A172 (cell line): ENCODE data around the gene TP53INP2. TPM values are rescaled to one million over a fixed set of nuclear protein-coding genes. Genes with fewer than 3 reads are reported as not detected.
"Not testable (repeated sequence)": the region's sequence is repeated elsewhere in the genome, so short reads cannot be mapped to it uniquely, and the experiment has no call there.

ENCODE experiments used
- DNase-seq: peaks from one replicate; pipeline ENCODE4 v3.0.0-alpha.2; 2015; ENCODE audit warnings: low spot score
- total RNA-seq: library from RNA; depleted of rRNA; stranded (reverse); fragments of >200 nt; shearing (Covaris generic); gene quantifications from 2 replicates; pipeline ENCODE4 v1.2.3, GENCODE V29; 2014; rRNA removed

The TP53INP2 gene
- total RNA-seq: 2.4 and 5.0 TPM in 2 replicates

GRCh38 chr20:34704177-34705007, at the start of gene TP53INP2:
Gene TP53INP2 (plus strand): TSS chr20:34704344. CDS start chr20:34708740, 4,396 bp downstream.
- peak; percentile 84 for DNase-seq

- DNase-seq: not testable (repeated sequence)
Observed at GRCh38 chr20:34658654-34659053, 45.5 kb upstream of the TP53INP2 start.

- not testable (repeated sequence) for DNase-seq
Observed at GRCh38 chr20:34661811-34662210, 42.3 kb upstream of the TP53INP2 start.

- DNase-seq: peak; percentile 16
Observed at GRCh38 chr20:34663213-34663943, 40.8 kb upstream of the TP53INP2 start.

- not testable (repeated sequence) for DNase-seq
Observed at GRCh38 chr20:34664751-34665150, 39.4 kb upstream of the TP53INP2 start.

GRCh38 chr20:34669094-34669493, 35.0 kb upstream of the TP53INP2 start:
- no peak for DNase-seq

GRCh38 chr20:34673412-34673811, 30.7 kb upstream of the TP53INP2 start:
- DNase-seq: no peak

GRCh38 chr20:34675561-34675960, 28.6 kb upstream of the TP53INP2 start:
- no peak for DNase-seq

- no peak for DNase-seq
Observed at GRCh38 chr20:34675993-34676641, 28.0 kb upstream of the TP53INP2 start.

- DNase-seq: peak; percentile 91
Observed at GRCh38 chr20:34676642-34677373, 27.3 kb upstream of the TP53INP2 start, which contains the start of gene PIGU. Gene PIGU (minus strand): TSS chr20:34677092. CDS start chr20:34677085, 7 bp downstream.

GRCh38 chr20:34680586-34681175, 23.5 kb upstream of the TP53INP2 start:
- no peak for DNase-seq

GRCh38 chr20:34683667-34684066, 20.5 kb upstream of the TP53INP2 start:
- DNase-seq: no peak

- peak; percentile 38 for DNase-seq
Observed at GRCh38 chr20:34689486-34689885, 14.7 kb upstream of the TP53INP2 start.

- DNase-seq: no peak
Observed at GRCh38 chr20:34691838-34692237, 12.3 kb upstream of the TP53INP2 start.

- no peak for DNase-seq
Observed at GRCh38 chr20:34693414-34693813, 10.7 kb upstream of the TP53INP2 start.

GRCh38 chr20:34701405-34702085, 2.6 kb upstream of the TP53INP2 start:
- DNase-seq: peak; percentile 50

GRCh38 chr20:34703061-34703423, 1.1 kb upstream of the TP53INP2 start:
- DNase-seq: no peak

GRCh38 chr20:34703424-34704176, 544 bp upstream of the TP53INP2 start:
- DNase-seq: peak; percentile 29

- no peak for DNase-seq
Observed at GRCh38 chr20:34705008-34705396, 858 bp downstream of the TP53INP2 start.
